Posterior vena cava (tissue), 2 donors: ENCODE data around the gene NEK3. TPM values are rescaled to one million over a fixed set of nuclear protein-coding genes. Genes with fewer than 3 reads are reported as not detected.

Experiments
- total RNA-seq, 2 donors: library from RNA; stranded (reverse); fragmentation: NEBNext Ultra II Directional; extraction: Animal tissue kit (Norgen Biotek cat#: 25700); gene quantifications; one replicate each; pipeline ENCODE4 v1.2.1, GENCODE V29; 2021
- donor health status: DM: yes; HTN: yes; CAD: no.
- donor health status: DM: yes; HTN: yes; CAD: no.

NEK3 gene
- total RNA-seq, 2 donors from 2014 or later: 12.2 to 17.3 TPM

Other genes starting within 250 kb of the NEK3 start
- 1 to 10 TPM; 2.6 to 5.7 TPM for gene ATP7B, start 148.1 kb downstream of the NEK3 start, total RNA-seq
- gene ALG11, start 147.2 kb downstream of the NEK3 start, total RNA-seq: 10 to 100 TPM; 27.1 to 34.9 TPM
- 10 to 100 TPM; 13.9 to 14.7 TPM for gene UTP14C, start 134.9 kb downstream of the NEK3 start, total RNA-seq
- under 1 TPM; 0.29 to 0.42 TPM for gene NEK5, start 30.5 kb downstream of the NEK3 start, total RNA-seq
- gene THSD1, start 246.6 kb upstream of the NEK3 start, total RNA-seq: 1 to 10 TPM; 6.3 to 7.9 TPM